ENCODE data around the gene RASSF7. TPM values are rescaled to one million over a fixed set of nuclear protein-coding genes. Genes with fewer than 3 reads are reported as not detected.

The RASSF7 gene
- total and polyA plus RNA-seq, 2 donors (not counting 3 experiments of a cell fraction or from before 2014, with no cell fraction given): 14.1 to 19.9 TPM

DNA sequence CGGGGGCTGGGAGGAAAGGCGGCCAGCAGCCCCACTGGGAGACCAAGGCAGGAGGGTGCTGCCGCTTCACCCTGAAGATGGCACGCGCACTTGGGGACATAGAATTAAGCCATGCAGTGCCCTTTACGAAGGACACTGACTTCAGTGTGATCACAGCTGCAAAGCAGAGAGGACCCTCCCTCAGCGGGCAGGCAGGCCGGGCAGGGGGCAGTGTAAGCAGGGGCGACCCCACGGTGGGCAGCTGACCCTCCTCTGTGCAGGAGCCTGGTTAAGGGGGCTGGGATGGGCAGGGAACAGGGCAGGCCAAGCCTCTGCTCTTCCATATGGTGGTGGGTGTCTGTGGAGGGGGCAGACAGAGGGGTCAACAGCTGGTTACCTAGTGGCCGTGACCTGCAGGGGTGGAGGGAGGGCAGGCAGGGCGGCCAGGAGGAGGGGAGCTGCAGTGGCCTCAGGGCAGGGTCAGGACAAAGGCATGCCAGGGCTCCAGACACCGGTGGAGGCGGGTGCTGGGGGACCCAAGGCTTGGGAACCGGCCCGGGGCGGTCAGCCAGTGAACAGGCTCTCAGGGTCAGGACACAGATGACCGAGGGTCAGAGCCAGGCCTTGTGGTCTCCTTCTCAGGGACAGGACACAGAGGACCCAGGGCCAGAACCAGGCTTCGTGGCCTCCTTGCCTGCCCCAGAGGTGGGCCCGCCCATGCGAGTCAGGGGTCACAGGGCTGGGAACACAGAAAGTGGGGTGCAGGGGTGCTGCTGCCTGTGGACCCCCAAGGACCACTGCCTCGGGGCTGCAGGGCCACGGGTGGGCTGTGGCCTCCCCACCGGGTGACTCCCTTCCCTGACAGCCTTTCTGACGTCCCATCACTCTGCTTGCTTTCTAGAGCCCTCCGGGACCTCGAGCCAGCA lies 7.4 kb upstream of the RASSF7 start:
- Histone ChIP-seq H3K4me2 (ENCODE audit: insufficient read depth, low read length) (no peak overlapping the region), H3K9me3 (replicated peaks; ENCODE audit: control insufficient read depth, insufficient read depth, low read length) (no peaks in the 10 kb centered on the region), H3K27me3 (ENCODE audit: control insufficient read depth in 2 of 2, insufficient read depth in 2 of 2, low read length in 2 of 2) (peaks cover 13 to 21% of the 10 kb centered on the region in 2 experiments), H3K36me3 (ENCODE audit: control insufficient read depth in 2 of 2, extremely low read depth in 1 of 2, insufficient read depth in 2 of 2, low read length in 2 of 2) (no peaks in the 10 kb centered on the region), H3K79me2 (ENCODE audit: control insufficient read depth, insufficient read depth, low read length) (no peaks in the 10 kb centered on the region), H2AFZ (ENCODE audit: low read depth, low read length) (no peak overlapping the region), H4K20me1 (replicated peaks; ENCODE audit: control insufficient read depth, extremely low read depth, insufficient read depth, low read length) (no peaks in the 10 kb centered on the region), H3K4me3 (replicated peaks in 1 of 3; ENCODE audit: insufficient read depth in 1 of 3, low read depth in 1 of 3, low read length in 3 of 3) (no peak overlapping the region), H3K9me1 (replicated peaks; ENCODE audit: control insufficient read depth, extremely low read depth, insufficient read depth, low read length) (no peaks in the 10 kb centered on the region), H3K4me1 (ENCODE audit: control insufficient read depth, extremely low read depth, insufficient read depth, low read length) (peaks cover 3% of the 10 kb centered on the region), H3K27ac (ENCODE audit: insufficient read depth, low read depth, low read length) (no peak overlapping the region), H3K9ac (replicated peaks; ENCODE audit: extremely low read depth, insufficient read depth, low read length) (no peak overlapping the region)
- FAIRE-seq (no peak), DNase-seq (ENCODE audit: low read depth, low spot score) (no peak)
- ChIA-PET CTCF (no interaction called here), POLR2A (no interaction called here)
- dilution Hi-C loops (cut with MboI; ENCODE audit: extremely low pct_ligation_motif_present, low sequenced_read_pairs): no loop called here
- no TSS peak for BruUV-seq (replicated peaks)
- no peak for TF ChIP-seq EZH2 (IDR thresholded peaks at IDR 0.05; ENCODE audit: borderline replicate concordance, low read depth, low read length, severe bottlenecking)
- no peak for TF ChIP-seq FOS (IDR thresholded peaks at IDR 0.05; ENCODE audit: borderline replicate concordance, insufficient read depth, low read length)
- no peak for TF ChIP-seq POLR2A (IDR thresholded peaks at IDR 0.05; ENCODE audit: low read depth, low read length)
- no peak for TF ChIP-seq POLR2AphosphoS5 (IDR thresholded peaks at IDR 0.05; ENCODE audit: insufficient read depth, low read depth, low read length)
- TF ChIP-seq MYC (IDR thresholded peaks at IDR 0.05; ENCODE audit: low read depth, low read length): no peak
- TF ChIP-seq JUN (IDR thresholded peaks at IDR 0.05; ENCODE audit: borderline replicate concordance, insufficient read depth, insufficient read length, low read depth): no peak
- TF ChIP-seq, protein P1, sequence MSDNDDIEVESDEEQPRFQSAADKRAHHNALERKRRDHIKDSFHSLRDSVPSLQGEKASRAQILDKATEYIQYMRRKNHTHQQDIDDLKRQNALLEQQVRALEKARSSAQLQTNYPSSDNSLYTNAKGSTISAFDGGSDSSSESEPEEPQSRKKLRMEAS (IDR thresholded peaks at IDR 0.05; ENCODE audit: insufficient read depth, insufficient read length): no peak
- TF ChIP-seq, protein P2, sequence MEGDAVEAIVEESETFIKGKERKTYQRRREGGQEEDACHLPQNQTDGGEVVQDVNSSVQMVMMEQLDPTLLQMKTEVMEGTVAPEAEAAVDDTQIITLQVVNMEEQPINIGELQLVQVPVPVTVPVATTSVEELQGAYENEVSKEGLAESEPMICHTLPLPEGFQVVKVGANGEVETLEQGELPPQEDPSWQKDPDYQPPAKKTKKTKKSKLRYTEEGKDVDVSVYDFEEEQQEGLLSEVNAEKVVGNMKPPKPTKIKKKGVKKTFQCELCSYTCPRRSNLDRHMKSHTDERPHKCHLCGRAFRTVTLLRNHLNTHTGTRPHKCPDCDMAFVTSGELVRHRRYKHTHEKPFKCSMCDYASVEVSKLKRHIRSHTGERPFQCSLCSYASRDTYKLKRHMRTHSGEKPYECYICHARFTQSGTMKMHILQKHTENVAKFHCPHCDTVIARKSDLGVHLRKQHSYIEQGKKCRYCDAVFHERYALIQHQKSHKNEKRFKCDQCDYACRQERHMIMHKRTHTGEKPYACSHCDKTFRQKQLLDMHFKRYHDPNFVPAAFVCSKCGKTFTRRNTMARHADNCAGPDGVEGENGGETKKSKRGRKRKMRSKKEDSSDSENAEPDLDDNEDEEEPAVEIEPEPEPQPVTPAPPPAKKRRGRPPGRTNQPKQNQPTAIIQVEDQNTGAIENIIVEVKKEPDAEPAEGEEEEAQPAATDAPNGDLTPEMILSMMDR (IDR thresholded peaks at IDR 0.05; ENCODE audit: extremely low read depth in 1 of 2, insufficient read depth in 1 of 2, low read depth in 1 of 2, low read length in 2 of 2): no peak
- TF ChIP-seq GATA2 (IDR thresholded peaks at IDR 0.05; ENCODE audit: insufficient read depth, insufficient read length, low read depth, low read length): no peak
- intact Hi-C loops (cut with micrococcal nuclease): no loop called here
